Skeletal muscle cell (primary cell): ENCODE results near the gene SLC16A10.
A peak's percentile ranks its signal among the peaks of the same experiment; 100 is the strongest.

Experiments
- DNase-seq: peaks from one replicate; pipeline ENCODE4 v3.0.0-alpha.2; 2010; ENCODE audit warnings: low read depth
- H3K4me3 ChIP-seq: 2 replicates; pipeline ENCODE4 v1.5.1; 2011; ENCODE audit warnings: low read depth, mild to moderate bottlenecking, control low read depth, low read length, moderate library complexity

SLC16A10 gene

DNA sequence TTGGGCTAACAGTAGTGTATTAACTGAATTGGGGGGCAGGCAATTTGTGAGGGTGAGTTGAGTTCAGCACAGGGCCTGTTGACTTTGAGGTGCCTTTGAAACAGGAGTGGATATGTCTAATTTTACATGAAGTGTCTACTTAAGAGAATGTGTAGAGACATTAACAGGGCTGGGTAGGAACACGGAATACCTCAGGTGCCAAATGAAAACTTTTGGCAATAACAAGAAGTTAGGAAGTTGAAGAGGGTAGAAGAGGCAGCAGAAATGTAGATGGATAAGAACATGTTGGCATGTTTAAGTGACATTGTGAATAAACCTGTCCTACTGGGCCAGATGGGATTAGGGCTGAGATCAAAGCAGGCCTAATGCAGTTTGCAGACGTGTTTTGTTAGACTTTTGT lies 117.0 kb downstream of the SLC16A10 start:
- no peak overlapping the region for H3K4me3 ChIP-seq
- no peak for DNase-seq

GRCh38 chr6:111204881-111205280 lies 117.6 kb downstream of the SLC16A10 start:
- no peak for DNase-seq
- no peak overlapping the region for H3K4me3 ChIP-seq

DNA sequence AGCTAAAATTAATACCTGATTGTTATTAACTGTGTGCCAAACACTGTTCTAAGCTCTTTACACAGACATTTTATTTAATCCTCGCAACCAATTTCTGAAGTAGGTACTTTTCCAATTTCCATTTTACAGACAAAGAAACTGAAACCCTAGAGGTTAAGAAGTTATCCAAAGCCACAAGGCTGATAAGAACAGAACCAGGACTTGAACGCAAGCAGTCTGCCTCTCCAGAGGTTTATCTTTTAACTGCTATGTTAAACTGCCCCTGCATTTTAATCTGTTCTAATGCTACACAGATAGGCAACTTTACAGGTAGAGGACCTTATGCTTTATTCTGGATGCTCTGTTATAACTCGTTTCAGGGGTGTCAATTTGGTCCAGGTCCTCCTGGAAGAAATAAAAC lies 118.2 kb downstream of the SLC16A10 start:
- H3K4me3 ChIP-seq = no peak overlapping the region
- DNase-seq = no peak

DNA sequence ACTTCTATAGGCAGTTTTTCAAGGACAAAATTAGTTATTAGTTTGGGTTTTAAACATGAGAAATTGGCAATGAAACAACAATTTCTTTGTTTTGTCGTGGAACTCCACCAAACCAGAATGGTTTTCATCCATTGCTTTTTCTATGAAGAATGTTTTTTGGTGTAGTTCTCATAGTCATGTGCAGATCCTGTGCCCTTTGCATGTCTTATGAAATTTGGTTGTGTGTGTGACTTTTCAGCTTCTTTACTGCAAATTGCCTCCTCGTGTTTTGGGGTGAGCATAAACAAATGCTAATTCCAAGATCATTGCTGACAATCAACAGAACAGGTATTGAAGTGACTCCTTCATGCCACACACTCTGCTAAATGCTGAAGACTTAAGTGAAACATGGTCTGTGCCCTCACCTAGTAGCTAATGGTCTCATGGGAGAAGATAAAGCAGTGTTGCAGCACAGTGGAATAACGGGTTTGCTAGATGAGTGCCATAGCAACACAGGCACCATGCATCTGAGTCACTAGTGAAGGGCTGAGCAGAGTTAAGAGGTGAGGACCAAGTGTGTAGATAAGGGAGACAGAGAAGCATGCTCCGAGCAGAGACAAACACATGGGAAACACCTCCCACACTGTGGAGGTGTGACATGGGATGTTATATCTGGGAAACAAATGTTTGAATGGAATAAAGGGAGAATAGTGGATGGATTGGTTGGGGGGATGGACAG lies 120.0 kb downstream of the SLC16A10 start:
- no peak overlapping the region for H3K4me3 ChIP-seq
- DNase-seq = no peak

DNA sequence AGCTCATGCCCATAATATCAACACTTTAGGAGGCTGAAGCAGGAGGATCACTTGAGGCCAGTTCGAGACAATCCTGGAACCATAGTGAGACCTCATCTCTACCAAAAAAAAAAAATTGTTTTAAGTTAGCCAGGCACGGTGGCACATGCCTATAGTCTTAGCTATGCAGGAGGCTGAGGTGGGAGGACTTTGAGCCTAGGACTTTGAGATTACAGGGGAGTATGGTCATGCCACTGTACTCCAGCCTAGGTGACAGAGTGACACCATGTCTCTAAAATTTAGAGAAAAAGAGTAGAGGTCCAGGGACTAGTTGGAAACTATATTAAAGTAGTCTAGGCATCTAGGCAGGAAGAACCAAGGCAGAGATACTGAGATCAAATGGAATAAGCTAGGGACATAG lies 121.6 kb downstream of the SLC16A10 start:
- no peak for DNase-seq
- no peak overlapping the region for H3K4me3 ChIP-seq

- DNase-seq = peak; percentile 6
- no peak overlapping the region for H3K4me3 ChIP-seq
Measured at GRCh38 chr6:111210194-111210728, 123.0 kb downstream of the SLC16A10 start.

- no peak overlapping the region for H3K4me3 ChIP-seq
- no peak for DNase-seq
Measured at GRCh38 chr6:111211411-111212030, 124.2 kb downstream of the SLC16A10 start.

DNA sequence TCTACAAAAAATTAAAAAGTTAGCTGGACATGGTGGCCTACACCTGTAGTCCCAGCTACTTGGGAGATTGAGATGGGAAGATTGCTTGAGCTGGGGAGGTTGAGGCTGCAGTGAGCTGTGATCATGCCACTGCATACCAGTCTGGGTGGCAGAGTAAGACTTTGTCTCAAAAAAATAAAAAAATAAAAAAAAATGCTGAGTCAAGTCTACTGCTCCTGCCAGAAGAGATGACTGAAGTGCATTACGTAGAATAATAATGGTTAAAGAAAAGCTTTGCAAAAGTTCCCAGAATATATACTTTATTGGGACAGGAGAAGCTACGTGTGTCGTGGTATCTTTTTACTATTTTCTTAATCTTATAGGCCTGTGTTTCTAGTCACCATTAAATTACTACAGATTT lies 125.3 kb downstream of the SLC16A10 start:
- DNase-seq = no peak
- no peak overlapping the region for H3K4me3 ChIP-seq

- DNase-seq = no peak
- no peak overlapping the region for H3K4me3 ChIP-seq
Measured at GRCh38 chr6:111215131-111215530, 127.8 kb downstream of the SLC16A10 start.

GRCh38 chr6:111219785-111220184 lies 132.5 kb downstream of the SLC16A10 start:
- DNase-seq = no peak
- no peak overlapping the region for H3K4me3 ChIP-seq

GRCh38 chr6:111220383-111221031 lies 133.2 kb downstream of the SLC16A10 start:
- DNase-seq = no peak
- H3K4me3 ChIP-seq = no peak overlapping the region

DNA sequence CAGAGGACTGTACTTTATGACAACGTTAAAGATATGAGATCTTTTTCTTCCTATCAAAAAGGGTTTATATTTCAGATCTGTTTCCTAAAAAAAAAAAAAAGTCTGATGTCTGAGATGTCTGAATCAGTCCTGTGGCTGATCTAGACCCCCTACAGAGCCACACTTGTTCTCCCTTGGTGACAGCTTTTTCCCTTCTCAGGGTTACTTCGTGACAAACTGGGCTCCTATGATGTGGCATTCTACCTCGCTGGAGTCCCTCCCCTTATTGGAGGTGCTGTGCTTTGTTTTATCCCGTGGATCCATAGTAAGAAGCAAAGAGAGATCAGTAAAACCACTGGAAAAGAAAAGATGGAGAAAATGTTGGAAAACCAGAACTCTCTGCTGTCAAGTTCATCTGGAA lies 134.5 kb downstream of the SLC16A10 start:
- no peak overlapping the region for H3K4me3 ChIP-seq
- DNase-seq = no peak

- H3K4me3 ChIP-seq = no peak overlapping the region
- DNase-seq = no peak
Measured at GRCh38 chr6:111222341-111222740, 135.0 kb downstream of the SLC16A10 start.

DNA sequence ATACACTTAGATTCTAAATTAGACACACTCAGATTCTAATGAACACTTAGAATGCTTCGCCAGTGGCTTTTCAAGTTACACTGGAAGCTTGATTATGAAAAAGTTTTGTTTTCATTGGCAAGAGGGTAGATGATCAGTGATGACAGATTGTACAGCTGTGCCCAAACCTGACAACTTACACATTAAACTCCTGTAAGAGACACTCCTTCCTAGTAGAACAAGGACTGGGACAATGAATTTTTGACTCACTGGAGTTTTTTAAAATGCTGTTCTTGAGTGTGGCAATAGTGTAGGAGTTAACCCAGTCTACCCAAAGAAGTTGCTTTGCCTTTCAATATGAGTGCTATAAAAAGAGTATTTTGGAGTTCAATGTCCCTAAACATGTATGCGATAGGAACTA lies 140.8 kb downstream of the SLC16A10 start:
- DNase-seq = no peak
- no peak overlapping the region for H3K4me3 ChIP-seq

- no peak for DNase-seq
- no peak overlapping the region for H3K4me3 ChIP-seq
Measured at GRCh38 chr6:111230351-111231089, 143.2 kb downstream of the SLC16A10 start.

DNA sequence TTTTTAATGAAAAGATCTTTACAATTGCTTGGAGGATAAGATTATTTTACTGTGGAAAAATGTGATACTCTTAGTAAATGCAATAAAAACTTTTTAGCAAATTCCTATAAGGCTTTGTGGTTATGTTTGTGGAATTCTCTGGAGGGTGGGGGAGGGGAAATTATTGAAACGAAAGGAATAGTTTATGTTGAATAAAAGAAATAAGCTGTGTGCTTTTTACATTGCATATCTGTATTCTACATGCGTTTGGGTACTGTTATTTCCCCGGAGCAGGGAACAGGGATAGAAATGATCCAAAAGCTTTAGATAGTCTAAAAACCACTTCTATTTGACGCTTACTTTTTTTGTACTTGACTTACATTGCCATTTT lies 143.8 kb downstream of the SLC16A10 start:
- H3K4me3 ChIP-seq = no peak overlapping the region
- no peak for DNase-seq

DNA sequence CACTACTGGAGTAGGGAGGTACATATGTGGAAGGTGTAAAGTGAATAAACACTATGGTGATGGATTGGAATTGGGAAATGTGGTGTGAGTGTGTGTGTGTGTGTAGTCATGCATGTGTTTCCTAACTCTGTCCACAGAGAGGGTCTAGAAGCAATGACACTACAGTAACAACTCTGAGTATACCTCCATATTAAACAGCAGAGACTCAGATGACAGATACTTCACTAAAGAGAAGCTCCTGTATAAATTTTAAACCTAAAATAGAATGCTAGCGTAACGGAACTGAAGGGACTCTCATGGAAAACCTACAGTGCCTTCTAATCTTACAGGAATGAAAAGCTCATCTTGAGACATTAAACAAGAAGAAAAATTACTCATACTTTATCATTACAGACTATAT lies 150.5 kb downstream of the SLC16A10 start:
- H3K4me3 ChIP-seq = no peak overlapping the region
- no peak for DNase-seq

DNA sequence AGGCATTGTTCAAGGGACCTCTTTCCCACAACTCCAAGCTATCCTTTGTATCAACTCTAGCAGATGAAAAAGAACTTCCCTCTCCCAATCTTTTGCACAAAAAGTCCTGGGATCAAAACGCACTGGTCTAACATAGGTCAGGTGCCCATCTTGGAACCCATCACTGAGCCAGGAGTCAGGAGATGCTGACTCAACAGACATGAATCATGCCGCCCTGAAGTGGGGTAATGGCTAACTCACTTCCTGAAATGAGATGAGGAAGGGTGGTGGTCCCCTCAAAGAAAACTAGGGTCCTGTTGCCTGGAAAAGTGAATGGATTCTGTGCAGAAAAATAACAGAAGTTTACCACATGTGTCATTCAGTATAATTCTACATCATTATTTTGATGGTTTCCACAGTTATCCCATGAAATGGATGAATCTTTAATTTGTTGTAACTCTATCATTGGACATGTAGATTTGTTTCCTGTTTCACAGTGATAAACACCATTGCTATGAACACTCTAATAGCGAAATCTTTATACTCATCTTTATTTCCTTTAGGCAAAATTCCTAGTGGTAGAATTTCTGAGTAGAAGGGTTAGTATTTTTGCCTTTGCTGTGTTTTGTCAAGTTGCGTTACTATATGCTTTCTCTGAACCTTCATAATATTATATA lies 151.3 kb downstream of the SLC16A10 start:
- no peak overlapping the region for H3K4me3 ChIP-seq
- no peak for DNase-seq

GRCh38 chr6:111239461-111239860 lies 152.2 kb downstream of the SLC16A10 start:
- no peak overlapping the region for H3K4me3 ChIP-seq
- DNase-seq = no peak

DNA sequence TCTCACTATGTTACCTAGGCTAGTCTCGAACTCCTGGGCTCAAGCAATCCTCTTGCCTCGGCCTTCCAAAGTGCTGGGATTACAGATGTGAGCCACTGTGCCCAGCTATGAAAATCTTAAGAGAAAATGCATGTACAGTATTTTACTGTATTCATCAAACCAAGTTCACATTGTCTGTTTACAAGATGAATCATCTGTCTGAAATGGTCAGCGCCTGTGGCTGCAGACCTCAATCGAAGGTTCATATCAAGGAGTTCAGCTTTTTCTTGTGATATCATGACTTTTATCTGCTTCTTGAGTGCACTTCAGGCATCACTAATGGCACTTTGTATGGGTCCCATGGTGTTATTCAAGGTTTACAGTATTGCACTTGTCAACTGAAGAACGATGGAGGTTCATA lies 155.1 kb downstream of the SLC16A10 start:
- no peak for DNase-seq
- H3K4me3 ChIP-seq = no peak overlapping the region
